HepG2 (cell line): ENCODE results near the gene RSPH9. TPM values are rescaled to one million over a fixed set of nuclear protein-coding genes. Genes with fewer than 3 reads are reported as not detected.

Source experiments
- GATAD1 ChIP-seq: IDR thresholded peaks from 2 replicates; pipeline ENCODE4 v1.6.1; 2016; ENCODE audit warnings: missing genetic modification reagents, missing compliant biosample characterization
- MBNL3 ChIP-seq: fragments of 250-450 bp; sonication (Bioruptor Pico); conservative IDR thresholded peaks from 2 replicates; pipeline ENCODE4 v1.8.0; 2022; ENCODE audit warnings: mild to moderate bottlenecking, inconsistent platforms
- MEF2D ChIP-seq: sonication (generic); formaldehyde crosslinking; IDR thresholded peaks from 2 replicates; pipeline ENCODE4 v1.5.1; 2020; ENCODE audit warnings: mild to moderate bottlenecking, missing genetic modification reagents
- THAP11 ChIP-seq: IDR thresholded peaks from 2 replicates; pipeline ENCODE4 v1.6.1; 2016; ENCODE audit warnings: missing biosample characterization, missing genetic modification reagents
- ZNF567 ChIP-seq: sonication (generic); formaldehyde crosslinking; IDR thresholded peaks from 2 replicates; pipeline ENCODE4 v1.8.1; 2023; ENCODE audit warnings: mild to moderate bottlenecking, missing genetic modification reagents, borderline replicate concordance
- ZSCAN29 ChIP-seq: sonication (generic); formaldehyde crosslinking; conservative IDR thresholded peaks from 2 replicates; pipeline ENCODE4 v1.4.0; 2020; ENCODE audit warnings: mild to moderate bottlenecking, missing genetic modification reagents
- polyA plus RNA-seq, 8 experiments: library from polyadenylated mRNA; depleted of rRNA in 3 of 8; stranded (reverse) in 7 of 8; unstranded in 1 of 8; fragments of >200 nt; fragmentation: Illumina TruSeq in 4 of 8; extraction: Trizol in 4 of 8; gene quantifications; 2 replicates each; pipeline versions ENCODE4 v1.2.1 to v1.2.3, GENCODE V29; 2011 to 2016; ENCODE audit warnings: low read depth in 4 of 8, missing spikeins in 1 of 8, mixed read lengths in 1 of 8; ENCODE audit not compliant: insufficient read depth in 1 of 8
- total RNA-seq, 5 experiments: library from RNA; depleted of rRNA; stranded (reverse); fragments of >200 nt; fragmentation: Illumina TruSeq; extraction: Trizol; gene quantifications; 2 replicates each; pipeline ENCODE4 v1.2.3, GENCODE V29; 2016; ENCODE audit warnings: low read depth in 1 of 5
- TF ChIP-seq, protein P1 (sequence below): sonication (generic); formaldehyde crosslinking; conservative IDR thresholded peaks from 2 replicates; pipeline ENCODE4 v1.8.0; 2022; ENCODE audit warnings: low read depth, missing genetic modification reagents
- TF ChIP-seq, protein P2 (sequence below): sonication (generic); formaldehyde crosslinking; IDR thresholded peaks from 2 replicates; pipeline ENCODE4 v1.5.0; 2020; ENCODE audit warnings: mild to moderate bottlenecking, missing genetic modification reagents
- TF ChIP-seq, protein P3 (sequence below): sonication (generic); formaldehyde crosslinking; IDR thresholded peaks from 2 replicates; pipeline ENCODE4 v1.5.0; 2020; ENCODE audit warnings: mild to moderate bottlenecking, missing genetic modification reagents, borderline replicate concordance
- TF ChIP-seq, protein P4 (sequence below): sonication (generic); formaldehyde crosslinking; IDR thresholded peaks from 2 replicates; pipeline ENCODE4 v1.5.1; 2020; ENCODE audit warnings: mild to moderate bottlenecking, missing genetic modification reagents, borderline replicate concordance
- TF ChIP-seq, protein P5 (sequence below): IDR thresholded peaks from 2 replicates; pipeline ENCODE4 v1.6.1; 2016; ENCODE audit warnings: missing compliant biosample characterization, missing genetic modification reagents, borderline replicate concordance

RSPH9 gene
- total and polyA plus RNA-seq, 2 of the 13 experiments (the other 11 are each of a cell fraction or from before 2014, with no cell fraction given), result 0.04 TPM; not detected in 1

DNA sequence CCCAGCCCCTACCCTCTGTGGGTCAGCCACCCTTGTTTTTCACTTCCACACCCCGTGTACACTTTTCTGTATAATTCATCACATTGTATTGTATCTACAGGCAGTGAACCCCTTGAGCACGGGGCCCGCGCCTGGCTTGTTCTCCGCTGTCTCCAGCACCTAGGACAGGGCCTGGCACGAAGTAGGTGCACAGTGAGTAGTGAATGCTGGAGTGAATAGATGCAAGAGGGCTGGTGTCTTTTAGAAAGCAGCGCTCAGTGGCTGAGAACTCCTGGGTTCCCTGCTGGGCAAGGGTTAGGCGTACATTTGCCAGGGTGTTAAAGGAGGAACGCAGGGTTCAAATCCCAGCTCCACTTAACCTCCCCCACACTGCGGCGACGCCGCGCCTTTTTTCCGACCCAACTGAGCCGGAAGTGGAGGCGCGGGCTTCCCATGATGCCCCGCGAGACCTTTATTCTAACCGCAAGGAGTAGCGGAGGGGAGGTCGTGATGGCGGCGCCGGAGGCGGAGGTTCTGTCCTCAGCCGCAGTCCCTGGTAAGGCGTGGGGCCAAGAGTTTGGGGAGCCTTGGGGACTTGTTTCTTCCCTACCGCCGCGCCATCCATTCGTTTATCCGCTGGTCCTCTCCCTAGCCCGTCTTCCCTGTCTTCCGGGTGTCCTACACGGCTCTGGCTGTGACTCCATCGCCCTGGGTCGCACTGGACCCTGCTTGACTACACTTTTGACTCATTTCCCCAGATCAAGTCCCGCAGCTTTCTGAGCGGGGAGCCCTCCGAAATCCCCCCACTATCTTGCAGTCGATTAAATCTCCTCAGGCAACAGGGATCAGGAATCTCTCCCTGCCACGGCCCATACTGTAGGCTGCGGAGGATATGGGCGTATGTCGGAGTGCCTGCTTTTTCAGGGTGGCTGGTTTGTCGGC is 9.2 kb upstream of the RSPH9 start, which contains the start of gene MAD2L1BP (continued):
- TF ChIP-seq, protein P1, sequence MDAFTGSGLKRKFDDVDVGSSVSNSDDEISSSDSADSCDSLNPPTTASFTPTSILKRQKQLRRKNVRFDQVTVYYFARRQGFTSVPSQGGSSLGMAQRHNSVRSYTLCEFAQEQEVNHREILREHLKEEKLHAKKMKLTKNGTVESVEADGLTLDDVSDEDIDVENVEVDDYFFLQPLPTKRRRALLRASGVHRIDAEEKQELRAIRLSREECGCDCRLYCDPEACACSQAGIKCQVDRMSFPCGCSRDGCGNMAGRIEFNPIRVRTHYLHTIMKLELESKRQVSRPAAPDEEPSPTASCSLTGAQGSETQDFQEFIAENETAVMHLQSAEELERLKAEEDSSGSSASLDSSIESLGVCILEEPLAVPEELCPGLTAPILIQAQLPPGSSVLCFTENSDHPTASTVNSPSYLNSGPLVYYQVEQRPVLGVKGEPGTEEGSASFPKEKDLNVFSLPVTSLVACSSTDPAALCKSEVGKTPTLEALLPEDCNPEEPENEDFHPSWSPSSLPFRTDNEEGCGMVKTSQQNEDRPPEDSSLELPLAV (CRISPR knock-in tag), result no peak
- TF ChIP-seq MEF2D (CRISPR knock-in tag), result peak; percentile 86
- TF ChIP-seq, protein P2, sequence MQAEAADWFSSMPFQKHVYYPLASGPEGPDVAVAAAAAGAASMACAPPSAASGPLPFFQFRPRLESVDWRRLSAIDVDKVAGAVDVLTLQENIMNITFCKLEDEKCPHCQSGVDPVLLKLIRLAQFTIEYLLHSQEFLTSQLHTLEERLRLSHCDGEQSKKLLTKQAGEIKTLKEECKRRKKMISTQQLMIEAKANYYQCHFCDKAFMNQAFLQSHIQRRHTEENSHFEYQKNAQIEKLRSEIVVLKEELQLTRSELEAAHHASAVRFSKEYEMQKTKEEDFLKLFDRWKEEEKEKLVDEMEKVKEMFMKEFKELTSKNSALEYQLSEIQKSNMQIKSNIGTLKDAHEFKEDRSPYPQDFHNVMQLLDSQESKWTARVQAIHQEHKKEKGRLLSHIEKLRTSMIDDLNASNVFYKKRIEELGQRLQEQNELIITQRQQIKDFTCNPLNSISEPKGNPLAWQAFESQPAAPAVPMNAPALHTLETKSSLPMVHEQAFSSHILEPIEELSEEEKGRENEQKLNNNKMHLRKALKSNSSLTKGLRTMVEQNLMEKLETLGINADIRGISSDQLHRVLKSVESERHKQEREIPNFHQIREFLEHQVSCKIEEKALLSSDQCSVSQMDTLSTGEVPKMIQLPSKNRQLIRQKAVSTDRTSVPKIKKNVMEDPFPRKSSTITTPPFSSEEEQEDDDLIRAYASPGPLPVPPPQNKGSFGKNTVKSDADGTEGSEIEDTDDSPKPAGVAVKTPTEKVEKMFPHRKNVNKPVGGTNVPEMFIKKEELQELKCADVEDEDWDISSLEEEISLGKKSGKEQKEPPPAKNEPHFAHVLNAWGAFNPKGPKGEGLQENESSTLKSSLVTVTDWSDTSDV (CRISPR knock-in tag), result no peak; the same call in 1 of the 2 replicates
- TF ChIP-seq, protein P3, sequence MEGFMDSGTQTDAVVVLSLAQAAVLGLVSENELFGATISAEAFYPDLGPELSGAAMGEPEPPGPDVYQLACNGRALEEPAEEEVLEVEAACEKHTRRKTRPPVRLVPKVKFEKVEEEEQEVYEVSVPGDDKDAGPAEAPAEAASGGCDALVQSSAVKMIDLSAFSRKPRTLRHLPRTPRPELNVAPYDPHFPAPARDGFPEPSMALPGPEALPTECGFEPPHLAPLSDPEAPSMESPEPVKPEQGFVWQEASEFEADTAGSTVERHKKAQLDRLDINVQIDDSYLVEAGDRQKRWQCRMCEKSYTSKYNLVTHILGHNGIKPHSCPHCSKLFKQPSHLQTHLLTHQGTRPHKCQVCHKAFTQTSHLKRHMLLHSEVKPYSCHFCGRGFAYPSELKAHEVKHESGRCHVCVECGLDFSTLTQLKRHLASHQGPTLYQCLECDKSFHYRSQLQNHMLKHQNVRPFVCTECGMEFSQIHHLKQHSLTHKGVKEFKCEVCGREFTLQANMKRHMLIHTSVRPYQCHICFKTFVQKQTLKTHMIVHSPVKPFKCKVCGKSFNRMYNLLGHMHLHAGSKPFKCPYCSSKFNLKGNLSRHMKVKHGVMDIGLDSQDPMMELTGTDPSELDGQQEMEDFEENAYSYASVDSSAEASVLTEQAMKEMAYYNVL, result peak; percentile 56
- TF ChIP-seq, protein P4, sequence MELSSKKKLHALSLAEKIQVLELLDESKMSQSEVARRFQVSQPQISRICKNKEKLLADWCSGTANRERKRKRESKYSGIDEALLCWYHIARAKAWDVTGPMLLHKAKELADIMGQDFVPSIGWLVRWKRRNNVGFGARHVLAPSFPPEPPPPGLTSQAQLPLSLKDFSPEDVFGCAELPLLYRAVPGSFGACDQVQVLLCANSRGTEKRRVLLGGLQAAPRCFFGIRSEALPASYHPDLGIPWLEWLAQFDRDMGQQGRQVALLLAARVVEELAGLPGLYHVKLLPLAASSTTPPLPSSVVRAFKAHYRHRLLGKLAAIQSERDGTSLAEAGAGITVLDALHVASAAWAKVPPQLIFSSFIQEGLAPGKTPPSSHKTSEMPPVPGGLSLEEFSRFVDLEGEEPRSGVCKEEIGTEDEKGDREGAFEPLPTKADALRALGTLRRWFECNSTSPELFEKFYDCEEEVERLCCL, result no peak
- no peak; the same call in 1 of the 2 replicates for TF ChIP-seq ZSCAN29 (CRISPR knock-in tag)
- no peak for TF ChIP-seq MBNL3
- peak; percentile 94 for TF ChIP-seq THAP11 (CRISPR knock-in tag)
- TF ChIP-seq, protein P5, sequence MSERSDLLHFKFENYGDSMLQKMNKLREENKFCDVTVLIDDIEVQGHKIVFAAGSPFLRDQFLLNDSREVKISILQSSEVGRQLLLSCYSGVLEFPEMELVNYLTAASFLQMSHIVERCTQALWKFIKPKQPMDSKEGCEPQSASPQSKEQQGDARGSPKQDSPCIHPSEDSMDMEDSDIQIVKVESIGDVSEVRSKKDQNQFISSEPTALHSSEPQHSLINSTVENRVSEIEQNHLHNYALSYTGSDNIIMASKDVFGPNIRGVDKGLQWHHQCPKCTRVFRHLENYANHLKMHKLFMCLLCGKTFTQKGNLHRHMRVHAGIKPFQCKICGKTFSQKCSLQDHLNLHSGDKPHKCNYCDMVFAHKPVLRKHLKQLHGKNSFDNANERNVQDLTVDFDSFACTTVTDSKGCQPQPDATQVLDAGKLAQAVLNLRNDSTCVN, result peak; percentile 69; the same call in 1 of the 2 replicates
- TF ChIP-seq ZNF567 (CRISPR knock-in tag), result no peak; the same call in 1 of the 2 replicates
- TF ChIP-seq GATAD1, result peak; percentile 91
